Spinal cord (tissue), 10 donors: Measurements from ENCODE around the gene PGAP2. TPM values are rescaled to one million over a fixed set of nuclear protein-coding genes. Genes with fewer than 3 reads are reported as not detected.

Experiments
- DNase-seq, 6 donors: peaks; one replicate each; pipeline versions ENCODE4 v3.0.0 to v3.0.0-alpha.2; 2013 to 2015; ENCODE audit warnings: low spot score in 6 of 6, low read depth in 4 of 6
- H3K27ac ChIP-seq: one replicate; pipeline ENCODE4 v1.5.1; 2013; ENCODE audit warnings: low read depth, low read length, control low read depth
- H3K27me3 ChIP-seq: one replicate; pipeline ENCODE4 v1.6.1; 2013; ENCODE audit warnings: low read length; ENCODE audit not compliant: control insufficient read depth, insufficient read depth
- H3K36me3 ChIP-seq: one replicate; pipeline ENCODE4 v1.6.1; 2013; ENCODE audit warnings: low read length; ENCODE audit not compliant: control insufficient read depth, insufficient read depth
- H3K4me1 ChIP-seq: one replicate; pipeline ENCODE4 v1.6.1; 2013; ENCODE audit warnings: low read length; ENCODE audit not compliant: control insufficient read depth, insufficient read depth
- H3K4me3 ChIP-seq: one replicate; pipeline ENCODE4 v1.5.1; 2013; ENCODE audit warnings: low read depth, low read length, control low read depth
- H3K9me3 ChIP-seq: one replicate; pipeline ENCODE4 v1.6.1; 2013; ENCODE audit warnings: low read length; ENCODE audit not compliant: control insufficient read depth, insufficient read depth
- WGBS: methylation state at CpG from one replicate; pipeline ENCODE4 v1.1.5; 2013; ENCODE audit warnings: missing lambda C conversion rate; ENCODE audit not compliant: insufficient coverage; 5-methylcytosine and 5-hydroxymethylcytosine counted together
- polyA plus RNA-seq, 2 donors: library from polyadenylated mRNA; unstranded; fragments of 120-200 nt; gene quantifications; one replicate each; pipeline ENCODE4 v1.2.1, GENCODE V29; 2013; ENCODE audit not compliant: insufficient read length in 2 of 2
- total RNA-seq, 2 donors: library from RNA; depleted of rRNA in 1 of 2; stranded (reverse); fragments of 120-200 nt in 1 of 2; fragments of >200 nt in 1 of 2; gene quantifications; one replicate each; pipeline versions ENCODE4 v1.2.3 to v1.2.4, GENCODE V29; 2013 to 2014
- donor health status: healthy.

The PGAP2 gene
- total and polyA plus RNA-seq, 4 donors, result 9.5 to 46.5 (median 21.2) TPM

- peaks cover 8% of the 10 kb centered on the region for H3K36me3 ChIP-seq
- no peaks in the 10 kb centered on the region for H3K9me3 ChIP-seq
- H3K4me3 ChIP-seq, result no peak overlapping the region
- no peak for DNase-seq
- whole genome bisulfite sequencing, result 89% methylated on average over 10 of the region's 10 CpGs
- no peaks in the 10 kb centered on the region for H3K4me1 ChIP-seq
- H3K27ac ChIP-seq, result no peak overlapping the region
- no peaks in the 10 kb centered on the region for H3K27me3 ChIP-seq
These were observed 8.9 kb downstream of the PGAP2 start for GRCh38 chr11:3817181-3817800.

GRCh38 chr11:3820971-3821370 is 12.6 kb downstream of the PGAP2 start:
- no peaks in the 10 kb centered on the region for H3K27me3 ChIP-seq
- peaks cover 25% of the 10 kb centered on the region for H3K36me3 ChIP-seq
- H3K9me3 ChIP-seq, result no peaks in the 10 kb centered on the region
- H3K4me1 ChIP-seq, result no peaks in the 10 kb centered on the region
- H3K27ac ChIP-seq, result no peak overlapping the region
- 94% methylated on average over 2 of the region's 2 CpGs for WGBS
- no peak overlapping the region for H3K4me3 ChIP-seq
- no peak for DNase-seq

DNA sequence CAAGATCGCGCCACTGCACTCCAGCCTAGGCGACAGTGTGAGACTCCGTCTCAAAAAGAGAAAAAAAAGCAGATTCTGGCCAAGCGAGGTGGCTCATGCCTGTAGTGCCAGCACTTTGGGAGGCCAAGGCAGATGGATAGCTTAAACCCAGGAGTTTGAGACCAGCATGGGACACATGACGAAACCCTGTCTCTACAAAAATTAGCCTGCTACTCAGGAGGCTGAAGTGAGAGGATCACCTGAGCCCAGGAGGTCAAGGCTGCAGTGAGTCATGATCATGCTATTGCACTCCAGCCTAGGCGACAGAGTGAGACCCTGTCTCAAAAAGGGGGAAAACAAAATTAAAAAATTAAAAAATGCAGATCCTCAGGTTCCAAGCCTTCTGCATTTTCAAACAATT is 14.0 kb downstream of the PGAP2 start:
- no peak overlapping the region for H3K4me3 ChIP-seq
- peaks cover 7% of the 10 kb centered on the region for H3K4me1 ChIP-seq
- 92% methylated on average over 7 of the region's 7 CpGs for WGBS
- no peaks in the 10 kb centered on the region for H3K9me3 ChIP-seq
- H3K36me3 ChIP-seq, result peaks cover 29% of the 10 kb centered on the region
- DNase-seq, result no peak
- no peaks in the 10 kb centered on the region for H3K27me3 ChIP-seq
- H3K27ac ChIP-seq, result no peak overlapping the region

DNA sequence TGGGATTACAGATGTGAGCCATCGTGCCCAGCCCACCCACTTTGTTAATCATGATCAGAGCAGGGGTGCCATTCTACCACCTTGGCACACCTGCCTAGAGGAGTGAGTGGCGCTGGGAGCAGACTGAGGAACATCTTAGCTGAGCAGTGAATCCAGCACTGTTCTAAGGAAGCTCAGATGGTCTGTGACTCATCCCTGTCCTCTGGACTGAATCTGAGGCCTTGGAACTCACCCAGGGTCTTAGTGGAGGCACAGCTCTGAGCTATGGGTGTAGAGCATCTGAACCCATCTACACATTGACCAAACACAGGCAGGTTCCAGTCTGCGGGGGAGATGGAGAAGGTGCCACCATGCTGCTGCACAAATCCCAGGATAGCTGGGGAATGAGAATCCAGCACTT is 14.9 kb downstream of the PGAP2 start:
- H3K36me3 ChIP-seq, result peaks cover 35% of the 10 kb centered on the region
- WGBS, result 93% methylated on average over 3 of the region's 3 CpGs
- no peak overlapping the region for H3K27ac ChIP-seq
- H3K4me1 ChIP-seq, result peaks cover 14% of the 10 kb centered on the region
- no peaks in the 10 kb centered on the region for H3K27me3 ChIP-seq
- H3K9me3 ChIP-seq, result no peaks in the 10 kb centered on the region
- H3K4me3 ChIP-seq, result no peak overlapping the region
- DNase-seq, result no peak

DNA sequence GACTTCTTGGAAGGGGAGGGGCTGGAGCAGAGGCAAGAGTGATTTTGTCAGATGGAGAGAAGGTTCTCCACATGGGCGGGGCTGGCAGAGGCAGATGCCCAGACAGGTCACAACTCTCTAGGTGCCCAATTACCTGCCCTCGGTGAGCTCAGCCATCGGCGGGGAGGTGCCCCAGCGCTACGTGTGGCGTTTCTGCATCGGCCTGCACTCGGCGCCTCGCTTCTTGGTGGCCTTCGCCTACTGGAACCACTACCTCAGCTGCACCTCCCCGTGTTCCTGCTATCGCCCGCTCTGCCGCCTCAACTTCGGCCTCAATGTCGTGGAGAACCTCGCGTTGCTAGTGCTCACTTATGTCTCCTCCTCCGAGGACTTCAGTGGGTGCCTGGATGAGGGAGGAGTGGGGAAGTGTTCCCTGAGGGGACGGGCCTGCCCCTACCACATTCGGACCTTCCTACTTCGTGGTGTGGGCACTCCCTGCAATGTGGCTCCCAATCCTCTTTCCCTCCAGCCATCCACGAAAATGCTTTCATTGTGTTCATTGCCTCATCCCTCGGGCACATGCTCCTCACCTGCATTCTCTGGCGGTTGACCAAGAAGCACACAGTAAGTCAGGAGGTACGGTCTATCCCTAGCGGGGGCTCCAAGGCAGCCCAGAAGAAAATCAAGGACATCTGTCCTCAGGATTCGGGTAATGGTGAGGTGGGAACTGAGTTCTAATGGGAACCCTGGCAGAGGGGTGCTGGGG is 15.6 kb downstream of the PGAP2 start:
- WGBS, result 95% methylated on average over 16 of the region's 30 CpGs
- no peak overlapping the region for H3K27ac ChIP-seq

DNA sequence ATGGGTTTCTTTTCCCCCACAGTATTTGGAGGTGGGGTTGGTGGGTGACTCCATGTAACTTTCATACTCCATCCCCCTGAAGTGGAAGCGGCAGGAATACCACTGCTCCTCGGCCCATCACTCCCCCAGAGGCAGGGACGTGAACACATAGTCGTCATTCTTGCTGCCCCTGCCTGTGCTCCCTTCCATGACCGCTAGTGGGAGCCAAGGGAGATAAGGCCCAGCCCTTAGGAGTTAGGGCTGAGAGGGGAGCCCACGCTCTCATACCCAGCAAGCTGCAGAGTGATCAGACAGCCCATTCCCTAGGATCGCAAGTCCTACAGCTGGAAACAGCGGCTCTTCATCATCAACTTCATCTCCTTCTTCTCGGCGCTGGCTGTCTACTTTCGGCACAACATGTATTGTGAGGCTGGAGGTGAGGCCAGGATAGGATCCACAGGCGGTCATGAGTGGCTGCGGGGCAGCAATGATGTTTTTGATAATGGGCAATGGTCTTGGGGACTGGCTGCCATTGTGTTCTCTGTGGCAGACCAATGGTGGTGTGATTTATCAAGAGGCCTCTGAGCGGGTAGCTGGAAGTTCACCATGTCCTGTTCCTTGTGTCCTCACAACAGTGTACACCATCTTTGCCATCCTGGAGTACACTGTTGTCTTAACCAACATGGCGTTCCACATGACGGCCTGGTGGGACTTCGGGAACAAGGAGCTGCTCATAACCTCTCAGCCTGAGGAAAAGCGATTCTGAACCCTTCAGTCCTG is 16.5 kb downstream of the PGAP2 start:
- H3K4me3 ChIP-seq, result no peak overlapping the region
- H3K36me3 ChIP-seq, result peaks cover 38% of the 10 kb centered on the region
- no peak for DNase-seq
- 71% methylated on average over 9 of the region's 18 CpGs for WGBS
- H3K9me3 ChIP-seq, result no peaks in the 10 kb centered on the region
- H3K4me1 ChIP-seq, result peaks cover 14% of the 10 kb centered on the region
- no peak overlapping the region for H3K27ac ChIP-seq
- no peaks in the 10 kb centered on the region for H3K27me3 ChIP-seq

More for the DNA sequence above, 15.6 kb downstream of the PGAP2 start:
- no peaks in the 10 kb centered on the region for H3K27me3 ChIP-seq
- H3K9me3 ChIP-seq, result no peaks in the 10 kb centered on the region
- H3K4me1 ChIP-seq, result peaks cover 14% of the 10 kb centered on the region
- H3K4me3 ChIP-seq, result no peak overlapping the region
- no peak for DNase-seq
- H3K36me3 ChIP-seq, result peaks cover 35% of the 10 kb centered on the region

DNA sequence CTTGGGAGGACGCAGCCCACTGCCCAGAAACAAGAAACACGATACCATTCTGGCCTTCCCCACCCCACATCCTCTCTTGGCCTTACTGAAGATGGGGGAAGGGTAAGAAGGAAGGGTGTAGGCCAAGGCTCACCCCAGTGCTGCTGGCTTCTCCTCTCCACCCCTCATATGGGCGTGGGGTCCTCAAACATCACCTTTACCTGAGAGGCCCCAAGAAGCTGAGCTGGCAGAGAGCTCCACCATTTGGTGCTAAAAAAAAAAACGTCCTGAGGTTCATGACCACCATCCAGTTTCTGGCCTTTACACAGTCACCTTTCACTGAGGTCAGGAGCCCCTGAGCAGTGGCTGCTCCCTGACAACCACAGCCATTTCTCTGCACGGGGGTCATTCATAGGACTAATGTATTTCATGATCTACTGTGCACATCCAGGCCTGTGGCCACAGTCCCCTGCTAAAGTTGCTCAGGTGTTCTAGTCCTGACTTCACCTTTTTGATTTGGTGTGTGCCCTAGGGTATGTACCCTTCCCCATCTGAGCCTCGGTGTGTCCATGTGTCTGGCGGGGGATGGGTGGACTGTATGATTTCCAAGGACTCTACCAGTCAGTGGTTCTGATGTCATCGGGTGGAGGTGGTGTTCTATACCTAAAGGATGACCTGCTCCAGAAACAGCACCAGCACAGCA is 17.3 kb downstream of the PGAP2 start:
- Histone ChIP-seq H3K27me3 (no peaks in the 10 kb centered on the region), H3K4me1 (peaks cover 14% of the 10 kb centered on the region), H3K36me3 (peaks cover 38% of the 10 kb centered on the region), H3K9me3 (no peaks in the 10 kb centered on the region), H3K27ac (no peak overlapping the region), H3K4me3 (no peak overlapping the region)
- 81% methylated on average over 3 of the region's 8 CpGs for WGBS
- no peak for DNase-seq

GRCh38 chr11:3826721-3827120 is 18.4 kb downstream of the PGAP2 start:
- H3K4me3 ChIP-seq, result no peak overlapping the region
- H3K9me3 ChIP-seq, result no peaks in the 10 kb centered on the region
- no peaks in the 10 kb centered on the region for H3K27me3 ChIP-seq
- DNase-seq, result peak in 1 of 6 donors; percentile 40
- peaks cover 14% of the 10 kb centered on the region for H3K4me1 ChIP-seq
- peaks cover 36% of the 10 kb centered on the region for H3K36me3 ChIP-seq
- 48% methylated on average over 3 of the region's 3 CpGs for WGBS
- H3K27ac ChIP-seq, result peak overlapping the region; percentile 15

GRCh38 chr11:3827434-3828186 is 19.2 kb downstream of the PGAP2 start:
- peak overlapping the region; percentile 15 for H3K27ac ChIP-seq
- no peaks in the 10 kb centered on the region for H3K9me3 ChIP-seq
- peaks cover 36% of the 10 kb centered on the region for H3K36me3 ChIP-seq
- no peak for DNase-seq
- peaks cover 14% of the 10 kb centered on the region for H3K4me1 ChIP-seq
- H3K4me3 ChIP-seq, result no peak overlapping the region
- WGBS, result 91% methylated on average over 25 of the region's 35 CpGs
- no peaks in the 10 kb centered on the region for H3K27me3 ChIP-seq
